ENCODE data around the gene SMAD9. TPM values are rescaled to one million over a fixed set of nuclear protein-coding genes. Genes with fewer than 3 reads are reported as not detected.
A peak's percentile ranks its signal among the peaks of the same experiment; 100 is the strongest.

SMAD9 gene
- total RNA-seq, 2 experiments from 2014 or later: 10.3 to 10.8 TPM

GRCh38 chr13:36910545-36910944, 9.5 kb downstream of the SMAD9 start:
- H3K4me2 ChIP-seq (ENCODE audit: low read length): no peak overlapping the region
- H3K4me3 ChIP-seq (ENCODE audit: low read depth, low read length, poor library complexity, severe bottlenecking): no peak overlapping the region
- TF ChIP-seq, protein P1, sequence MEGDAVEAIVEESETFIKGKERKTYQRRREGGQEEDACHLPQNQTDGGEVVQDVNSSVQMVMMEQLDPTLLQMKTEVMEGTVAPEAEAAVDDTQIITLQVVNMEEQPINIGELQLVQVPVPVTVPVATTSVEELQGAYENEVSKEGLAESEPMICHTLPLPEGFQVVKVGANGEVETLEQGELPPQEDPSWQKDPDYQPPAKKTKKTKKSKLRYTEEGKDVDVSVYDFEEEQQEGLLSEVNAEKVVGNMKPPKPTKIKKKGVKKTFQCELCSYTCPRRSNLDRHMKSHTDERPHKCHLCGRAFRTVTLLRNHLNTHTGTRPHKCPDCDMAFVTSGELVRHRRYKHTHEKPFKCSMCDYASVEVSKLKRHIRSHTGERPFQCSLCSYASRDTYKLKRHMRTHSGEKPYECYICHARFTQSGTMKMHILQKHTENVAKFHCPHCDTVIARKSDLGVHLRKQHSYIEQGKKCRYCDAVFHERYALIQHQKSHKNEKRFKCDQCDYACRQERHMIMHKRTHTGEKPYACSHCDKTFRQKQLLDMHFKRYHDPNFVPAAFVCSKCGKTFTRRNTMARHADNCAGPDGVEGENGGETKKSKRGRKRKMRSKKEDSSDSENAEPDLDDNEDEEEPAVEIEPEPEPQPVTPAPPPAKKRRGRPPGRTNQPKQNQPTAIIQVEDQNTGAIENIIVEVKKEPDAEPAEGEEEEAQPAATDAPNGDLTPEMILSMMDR (conservative IDR thresholded peaks at IDR 0.05; ENCODE audit: low read length): no peak
- TF ChIP-seq EZH2phosphoT487 (IDR thresholded peaks at IDR 0.05; ENCODE audit: borderline replicate concordance, low read depth, low read length): no peak
- intact Hi-C loops (cut with micrococcal nuclease; ENCODE audit: unreplicated experiment): no loop called here
- peaks cover 73% of the 10 kb centered on the region for H3K79me2 ChIP-seq (ENCODE audit: insufficient read depth, low read depth, low read length)
- POLR2A ChIA-PET: interaction anchor here (0.6 to 1.0 kb wide), 2 partner anchors 13 to 121 kb away, joined by 3 to 5 read pairs; no protein-coding TSS in a partner anchor
- H3K9me2 ChIP-seq (ENCODE audit: insufficient read depth, low read length): no peaks in the 10 kb centered on the region
- peaks cover 7% of the 10 kb centered on the region; the same call in 1 of the 2 replicates for H3K36me3 ChIP-seq (ENCODE audit: insufficient read depth, low read length)
- no peak overlapping the region for H2AFZ ChIP-seq (ENCODE audit: low read length)
- no peaks in the 10 kb centered on the region for H3K9me3 ChIP-seq (ENCODE audit: low read length)
- H4K20me1 ChIP-seq (ENCODE audit: insufficient read depth, low read length): no peaks in the 10 kb centered on the region
- no TSS peak for BruUV-seq (replicated peaks)
- CTCF ChIA-PET (ENCODE audit: unreplicated experiment): no interaction called here
- H3K4me1 ChIP-seq (ENCODE audit: insufficient read depth, low read length, poor library complexity, severe bottlenecking): peaks cover 82% of the 10 kb centered on the region
- DNase-seq (ENCODE audit: low spot score): no peak
- peak overlapping the region; percentile 23 for H3K27ac ChIP-seq (ENCODE audit: low read depth, low read length, poor library complexity, severe bottlenecking)

- TF ChIP-seq, protein P1 (conservative IDR thresholded peaks at IDR 0.05; ENCODE audit: low read length): no peak
- H4K20me1 ChIP-seq (ENCODE audit: insufficient read depth, low read length): no peaks in the 10 kb centered on the region
- no peaks in the 10 kb centered on the region for H3K9me3 ChIP-seq (ENCODE audit: low read length)
- peaks cover 7% of the 10 kb centered on the region; the same call in 1 of the 2 replicates for H3K36me3 ChIP-seq (ENCODE audit: insufficient read depth, low read length)
- H3K4me3 ChIP-seq (ENCODE audit: low read depth, low read length, poor library complexity, severe bottlenecking): peak overlapping the region; percentile 13
- POLR2A ChIA-PET: interaction anchor here (1.1 kb wide), 1 partner anchor 85 kb away, joined by 3 read pairs; no protein-coding TSS in a partner anchor
- intact Hi-C loops (cut with micrococcal nuclease; ENCODE audit: unreplicated experiment): no loop called here
- peaks cover 50% of the 10 kb centered on the region for H3K79me2 ChIP-seq (ENCODE audit: insufficient read depth, low read depth, low read length)
- no peak for DNase-seq (ENCODE audit: low spot score)
- BruUV-seq (replicated peaks): no TSS peak
- peak overlapping the region; percentile 32 for H2AFZ ChIP-seq (ENCODE audit: low read length)
- peak overlapping the region; percentile 61 for H3K27ac ChIP-seq (ENCODE audit: low read depth, low read length, poor library complexity, severe bottlenecking)
- H3K4me2 ChIP-seq (ENCODE audit: low read length): peak overlapping the region; percentile 47
- CTCF ChIA-PET (ENCODE audit: unreplicated experiment): no interaction called here
- peaks cover 55% of the 10 kb centered on the region for H3K4me1 ChIP-seq (ENCODE audit: insufficient read depth, low read length, poor library complexity, severe bottlenecking)
- H3K9me2 ChIP-seq (ENCODE audit: insufficient read depth, low read length): no peaks in the 10 kb centered on the region
These were observed 12.2 kb downstream of the SMAD9 start for GRCh38 chr13:36907821-36908220.

DNA sequence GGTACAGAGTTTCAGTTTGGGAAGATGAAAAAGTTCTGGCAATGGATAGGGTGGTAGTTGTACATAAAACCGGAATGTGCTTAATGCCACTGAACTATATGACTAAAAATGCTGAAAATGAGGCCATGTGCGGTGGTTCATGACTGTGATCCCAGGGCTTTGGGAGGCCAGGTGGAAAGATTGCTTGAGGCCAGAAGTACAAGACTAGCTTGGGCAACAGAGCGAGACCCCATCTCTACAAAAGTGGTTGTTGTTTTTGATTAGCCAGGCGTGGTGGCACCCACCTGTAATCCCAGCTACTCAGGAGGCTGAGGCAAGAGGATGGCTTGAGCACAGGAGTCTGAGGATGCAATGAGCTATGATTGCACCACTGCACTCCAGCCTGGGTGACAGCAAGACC, 12.8 kb downstream of the SMAD9 start:
- no TSS peak for BruUV-seq (replicated peaks)

More for the DNA sequence above, 12.8 kb downstream of the SMAD9 start:
- Histone ChIP-seq H3K27ac (ENCODE audit: low read depth, low read length, poor library complexity, severe bottlenecking) (peak overlapping the region; percentile 61), H3K79me2 (ENCODE audit: insufficient read depth, low read depth, low read length) (peaks cover 44% of the 10 kb centered on the region), H3K4me1 (ENCODE audit: insufficient read depth, low read length, poor library complexity, severe bottlenecking) (peaks cover 50% of the 10 kb centered on the region), H3K9me3 (ENCODE audit: low read length) (no peaks in the 10 kb centered on the region), H3K36me3 (ENCODE audit: insufficient read depth, low read length) (peaks cover 7% of the 10 kb centered on the region; the same call in 1 of the 2 replicates), H3K9me2 (ENCODE audit: insufficient read depth, low read length) (no peaks in the 10 kb centered on the region), H2AFZ (ENCODE audit: low read length) (no peak overlapping the region; the same call in 1 of the 2 replicates), H4K20me1 (ENCODE audit: insufficient read depth, low read length) (no peaks in the 10 kb centered on the region), H3K4me3 (ENCODE audit: low read depth, low read length, poor library complexity, severe bottlenecking) (no peak overlapping the region), H3K4me2 (ENCODE audit: low read length) (peak overlapping the region; percentile 47; the same call in 1 of the 2 replicates)
- TF ChIP-seq EZH2phosphoT487 (IDR thresholded peaks at IDR 0.05; ENCODE audit: borderline replicate concordance, low read depth, low read length): no peak
- TF ChIP-seq, protein P1 (conservative IDR thresholded peaks at IDR 0.05; ENCODE audit: low read length): no peak
- intact Hi-C loops (cut with micrococcal nuclease; ENCODE audit: unreplicated experiment): no loop called here
- POLR2A ChIA-PET: interaction anchor here (1.1 kb wide), 1 partner anchor 84 kb away, joined by 3 read pairs; no protein-coding TSS in a partner anchor
- peak; percentile 70 for DNase-seq (ENCODE audit: low spot score)
- CTCF ChIA-PET (ENCODE audit: unreplicated experiment): no interaction called here
